HG03558 (cell line): Measurements from ENCODE around the gene CD276.
"Not testable (repeated sequence)": the region's sequence is repeated elsewhere in the genome, so short reads cannot be mapped to it uniquely, and the experiment has no call there.

Source experiments
- ATAC-seq: cut with Tn5 transposase; IDR thresholded peaks from one replicate; pipeline ENCODE4 v1.9.1; 2021; ENCODE audit warnings: moderate number of reproducible peaks; ENCODE audit not compliant: unreplicated experiment; ENCODE audit errors: extremely low read depth

CD276 gene

GRCh38 chr15:73683257-73683776 lies 866 bp upstream of the CD276 start:
- no peak for ATAC-seq

- no peak for ATAC-seq
Measured at GRCh38 chr15:73684581-73685455, 635 bp downstream of the CD276 start.

- ATAC-seq, result no peak
Measured at GRCh38 chr15:73685981-73686380, 1.8 kb downstream of the CD276 start.

- ATAC-seq, result no peak
Measured at GRCh38 chr15:73686781-73687256, 2.6 kb downstream of the CD276 start.

DNA sequence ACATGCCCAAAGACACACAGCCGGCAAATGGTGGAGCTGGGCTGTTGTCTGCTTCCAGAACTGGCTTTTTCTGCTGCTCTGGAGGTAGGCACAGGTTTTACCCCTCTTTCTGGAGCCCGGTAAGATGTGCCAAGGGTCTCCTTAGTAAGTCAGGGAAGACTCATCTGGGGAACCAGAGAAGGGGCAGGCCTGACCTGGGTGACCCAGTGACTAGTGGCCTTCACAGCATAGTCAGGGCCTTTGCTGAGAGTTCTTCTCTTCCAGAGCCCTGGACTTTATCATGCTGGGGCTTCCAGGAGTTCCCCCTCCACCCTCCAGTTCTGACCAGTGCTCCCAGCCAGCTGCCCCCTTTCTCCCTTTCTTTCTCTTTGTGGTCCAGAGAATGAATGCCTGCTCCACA lies 3.2 kb downstream of the CD276 start:
- no peak for ATAC-seq

GRCh38 chr15:73688455-73688854 lies 4.3 kb downstream of the CD276 start:
- ATAC-seq, result no peak

DNA sequence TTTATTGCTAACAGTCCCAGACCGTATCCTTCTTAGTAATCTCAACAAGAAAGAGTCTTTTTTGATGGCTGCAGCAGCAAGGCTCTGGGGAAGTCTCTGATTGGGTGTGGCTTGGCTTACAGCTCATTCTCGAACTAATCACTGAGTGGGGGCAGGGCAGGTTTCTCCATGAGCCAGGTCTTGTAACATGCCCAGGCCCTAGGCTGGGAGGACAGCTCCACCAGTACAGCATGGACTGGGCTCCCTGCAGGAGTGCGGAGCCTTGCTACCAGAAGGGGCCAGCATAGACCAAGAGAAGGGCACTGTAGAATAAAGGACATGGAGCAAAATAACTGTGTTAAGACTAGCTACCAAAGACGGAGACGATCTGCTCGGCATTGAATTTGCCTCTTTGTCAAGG lies 7.2 kb downstream of the CD276 start:
- no peak for ATAC-seq

- no peak for ATAC-seq
Measured at GRCh38 chr15:73694419-73694818, 10.2 kb downstream of the CD276 start.

DNA sequence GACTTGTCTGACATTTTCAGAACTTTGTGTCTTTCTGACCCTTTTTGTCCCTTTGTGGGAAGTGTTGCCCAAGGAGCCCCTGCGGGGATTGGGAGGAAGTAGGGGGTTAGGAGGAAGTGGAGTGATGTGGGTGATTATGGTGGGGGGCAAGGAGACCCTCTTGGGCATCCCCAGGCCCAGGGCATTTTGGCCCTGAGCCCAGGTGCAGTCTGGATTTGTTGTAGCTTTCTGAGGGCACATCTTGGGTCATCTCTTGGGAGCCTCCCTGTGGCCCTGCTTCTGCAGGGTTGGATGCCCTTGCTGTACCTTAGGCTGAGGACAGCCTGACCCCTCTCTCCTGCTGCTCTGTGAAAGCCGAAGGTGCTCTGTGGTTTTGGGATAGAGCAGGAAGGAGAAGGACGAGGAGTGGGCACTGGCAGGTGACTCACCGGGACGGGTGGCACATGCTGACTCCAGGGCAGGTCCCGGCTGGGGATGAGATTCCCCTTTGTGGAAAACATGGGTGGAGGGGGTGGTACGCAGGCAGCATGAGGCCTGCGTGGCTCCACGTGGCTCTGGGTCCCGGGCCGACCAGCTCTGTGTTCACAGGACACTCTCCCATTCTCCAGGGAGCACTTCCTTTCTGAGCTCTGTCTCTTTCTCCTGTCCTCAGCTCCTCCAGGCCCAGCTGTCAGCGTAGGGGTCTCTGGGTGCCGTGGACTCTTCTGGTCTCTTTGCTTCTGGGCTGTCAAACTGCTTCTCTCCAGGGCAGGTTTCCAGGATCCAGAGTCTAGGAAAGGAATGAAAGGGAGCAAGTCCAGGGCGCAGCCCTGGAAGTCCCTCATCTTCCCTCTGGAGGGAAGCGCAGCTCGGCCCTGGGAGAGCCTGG lies 11.8 kb downstream of the CD276 start:
- ATAC-seq, result no peak

DNA sequence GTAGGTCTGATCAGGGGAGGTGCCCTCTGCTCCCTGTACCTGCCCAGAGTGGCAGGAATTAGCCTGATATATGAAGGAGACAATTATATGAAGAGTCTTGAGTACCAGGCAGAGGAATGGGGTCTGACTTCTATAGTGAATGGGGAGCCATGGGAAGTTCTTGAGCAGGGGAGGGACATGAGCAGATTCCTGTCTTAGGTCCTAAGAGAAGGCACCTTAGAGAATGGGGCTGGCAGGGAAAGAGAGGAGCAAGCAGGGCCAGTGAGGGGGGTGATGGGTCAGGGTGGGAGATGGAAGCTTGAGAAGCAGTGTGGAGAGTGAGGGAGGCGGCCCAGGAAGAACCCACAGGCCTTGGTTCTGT lies 12.4 kb downstream of the CD276 start:
- ATAC-seq, result no peak

DNA sequence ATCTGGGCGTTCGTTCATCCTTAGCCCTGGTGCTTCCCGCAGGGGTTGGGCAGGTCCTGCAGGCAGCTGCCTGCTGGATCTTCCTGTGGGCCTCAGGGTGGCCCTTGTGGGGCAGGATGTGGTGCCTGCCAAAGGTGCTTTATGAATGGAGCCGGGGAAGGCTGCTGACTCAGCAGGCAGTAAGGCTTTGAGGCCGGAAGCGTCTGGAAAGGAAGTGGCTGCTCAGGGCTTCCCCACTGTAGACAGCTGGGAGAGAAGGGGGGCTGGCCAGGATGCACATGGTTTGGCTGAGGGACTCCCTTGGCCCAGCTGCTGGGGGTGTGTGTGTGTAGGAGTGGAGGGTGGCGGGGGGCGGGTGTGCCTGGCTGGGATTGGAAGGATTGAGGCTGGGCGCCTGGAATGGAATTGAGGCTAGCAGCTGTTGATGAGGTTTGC lies 12.9 kb downstream of the CD276 start:
- ATAC-seq, result no peak

DNA sequence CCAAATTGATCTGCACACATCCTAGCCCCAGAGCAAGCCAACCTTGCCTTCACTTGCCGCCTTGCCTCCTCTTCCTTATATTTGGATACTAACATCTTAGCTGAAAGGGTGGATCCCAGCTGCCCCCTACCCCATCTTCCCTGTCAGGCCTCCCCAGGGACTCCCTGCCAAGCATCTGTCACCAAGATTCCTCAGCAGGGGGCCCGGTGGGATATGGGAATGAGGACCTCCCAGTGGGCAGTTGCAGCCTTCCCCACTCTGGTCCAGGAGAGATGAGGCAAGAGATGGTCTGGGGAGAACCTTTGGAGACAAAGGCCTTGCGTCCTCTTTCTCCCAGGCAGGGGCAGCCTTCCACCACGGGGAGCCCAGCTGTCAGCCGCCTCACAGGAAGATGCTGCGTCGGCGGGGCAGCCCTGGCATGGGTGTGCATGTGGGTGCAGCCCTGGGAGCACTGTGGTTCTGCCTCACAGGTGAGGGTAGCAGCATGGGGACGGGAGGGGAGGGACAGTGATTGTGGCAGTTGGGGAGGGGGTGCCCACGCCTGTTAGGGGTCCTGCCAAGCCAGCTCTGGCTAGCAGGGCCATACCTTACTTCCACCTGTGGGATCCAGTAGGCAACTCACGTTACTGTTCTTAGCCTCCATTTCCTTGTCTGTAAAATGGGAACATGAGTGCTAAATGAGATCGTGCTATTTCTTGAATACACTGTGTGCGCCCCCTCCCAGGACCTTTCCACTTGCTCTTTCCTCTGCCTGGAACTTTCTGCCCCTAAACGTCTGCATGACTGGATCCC lies 15.3 kb downstream of the CD276 start:
- ATAC-seq, result no peak

GRCh38 chr15:73700041-73700842 lies 16.1 kb downstream of the CD276 start:
- no peak for ATAC-seq

- not testable (repeated sequence) for ATAC-seq
Measured at GRCh38 chr15:73702311-73703239, 18.4 kb downstream of the CD276 start.

- not testable (repeated sequence) for ATAC-seq
Measured at GRCh38 chr15:73703601-73704000, 19.4 kb downstream of the CD276 start.

- not testable (repeated sequence) for ATAC-seq
Measured at GRCh38 chr15:73704142-73704868, 20.1 kb downstream of the CD276 start.

- ATAC-seq, result no peak
Measured at GRCh38 chr15:73704869-73705645, 20.9 kb downstream of the CD276 start.
